SK-N-MC (cell line): ENCODE data around the gene DLGAP1.

ENCODE experiments used
- EZH2 ChIP-seq: fragments of 200-600 bp; sonication (generic); IDR thresholded peaks from one replicate; pipeline ENCODE4 v1.6.1; 2017; ENCODE audit warnings: antibody characterized with exemption
- FOXP2 ChIP-seq: optimal IDR thresholded peaks from 2 replicates; pipeline ENCODE3; 2011; ENCODE audit warnings: mild to moderate bottlenecking, moderate library complexity; ENCODE audit not compliant: insufficient read depth; ENCODE audit errors: extremely low read length, control extremely low read depth
- POLR2AphosphoS5 ChIP-seq: IDR thresholded peaks from 2 replicates; pipeline ENCODE4 v1.6.1; 2012; ENCODE audit warnings: mild to moderate bottlenecking, low read depth, low read length, borderline replicate concordance

- TF ChIP-seq EZH2 (no peak), POLR2AphosphoS5 (no peak), FOXP2 (no peak)
Measured at GRCh38 chr18:3907955-3908354, 547.2 kb downstream of the DLGAP1 start.
